ENCODE data around the gene NUB1.

GRCh38 chr7:151317936-151318335 lies 23.7 kb upstream of the NUB1 start:
- TF ChIP-seq EZH2 (IDR thresholded peaks at IDR 0.05; ENCODE audit: low read length) (no peak), CTCF (optimal IDR thresholded peaks at IDR 0.05 in 1 of 3, IDR thresholded peaks at IDR 0.05 in 1 of 3, conservative IDR thresholded peaks at IDR 0.05 in 1 of 3; ENCODE audit: extremely low read depth in 1 of 3, insufficient read depth in 2 of 3, low read length in 3 of 3) (no peak)
